Measurements from ENCODE around the gene DISC1. TPM values are rescaled to one million over a fixed set of nuclear protein-coding genes. Genes with fewer than 3 reads are reported as not detected.
A peak's percentile ranks its signal among the peaks of the same experiment; 100 is the strongest.

The DISC1 gene
- total RNA-seq, 2 experiments from 2014 or later: 1.9 to 3.8 TPM

GRCh38 chr1:231594123-231594522 lies 32.5 kb upstream of the DISC1 start:
- no peak for DNase-seq
- ChIA-PET POLR2A (no interaction called here), CTCF (interaction anchor here (1.0 kb wide), 1 partner anchor 277 kb away, joined by 3 read pairs; no protein-coding TSS in a partner anchor)
- H3K4me3 Mint-ChIP-seq: no peak overlapping the region
- H3K4me1 Mint-ChIP-seq: no peaks in the 10 kb centered on the region
- ATAC-seq: no peak
- H3K36me3 Mint-ChIP-seq (ENCODE audit: low read depth): no peaks in the 10 kb centered on the region
- no peaks in the 10 kb centered on the region for H3K27me3 Mint-ChIP-seq
- H3K27ac Mint-ChIP-seq: no peak overlapping the region
- H3K9me3 Mint-ChIP-seq (ENCODE audit: low read depth): no peaks in the 10 kb centered on the region
- intact Hi-C loops (cut with DNase I, micrococcal nuclease): no loop called here

DNA sequence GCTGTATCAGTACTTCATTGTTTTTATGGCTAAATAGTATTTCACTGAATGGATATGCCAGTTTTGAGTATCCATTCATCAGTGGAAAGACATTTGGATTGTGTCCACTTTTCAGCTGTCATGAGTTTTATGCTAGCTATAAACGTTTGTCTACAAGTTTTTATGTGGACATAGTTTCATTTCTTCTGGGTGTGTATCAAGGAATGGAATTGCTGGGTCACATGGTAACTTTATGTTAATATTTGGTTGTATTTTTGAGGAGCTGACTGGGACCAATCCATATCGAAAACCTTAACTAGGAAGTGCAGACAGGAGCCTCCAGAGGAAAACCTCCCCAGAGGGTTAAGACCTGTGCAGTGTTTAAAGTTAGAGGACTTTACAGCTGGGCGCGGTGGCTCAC lies 31.8 kb upstream of the DISC1 start:
- DNase-seq: no peak
- Mint-ChIP-seq H3K9me3 (ENCODE audit: low read depth) (no peaks in the 10 kb centered on the region), H3K27ac (no peak overlapping the region), H3K4me1 (no peaks in the 10 kb centered on the region), H3K36me3 (ENCODE audit: low read depth) (no peaks in the 10 kb centered on the region), H3K27me3 (no peaks in the 10 kb centered on the region), H3K4me3 (no peak overlapping the region)
- intact Hi-C loops (cut with DNase I, micrococcal nuclease): no loop called here
- ChIA-PET CTCF (interaction anchor here (0.5 to 1.0 kb wide), 2 partner anchors 131 to 278 kb away, joined by 3 read pairs; no protein-coding TSS in a partner anchor), POLR2A (no interaction called here)
- ATAC-seq: no peak

- ChIA-PET POLR2A (no interaction called here), CTCF (no interaction called here)
- DNase-seq (no peak), ATAC-seq (no peak)
- Mint-ChIP-seq H3K4me1 (no peaks in the 10 kb centered on the region), H3K27me3 (no peaks in the 10 kb centered on the region), H3K9me3 (ENCODE audit: low read depth) (no peaks in the 10 kb centered on the region), H3K4me3 (no peak overlapping the region), H3K36me3 (ENCODE audit: low read depth) (no peaks in the 10 kb centered on the region), H3K27ac (no peak overlapping the region)
- intact Hi-C loops (cut with DNase I, micrococcal nuclease): no loop called here
Measured at GRCh38 chr1:231596337-231596791, 30.2 kb upstream of the DISC1 start.

GRCh38 chr1:231597971-231598370 lies 28.6 kb upstream of the DISC1 start:
- H3K27ac Mint-ChIP-seq: no peak overlapping the region
- H3K4me3 Mint-ChIP-seq: no peak overlapping the region
- ChIA-PET POLR2A (no interaction called here), CTCF (interaction anchor here (0.9 to 1.7 kb wide), 2 partner anchors 15 to 30 kb away, joined by 3 read pairs; no protein-coding TSS in a partner anchor)
- no peak for ATAC-seq
- no peak for DNase-seq
- no peaks in the 10 kb centered on the region for H3K4me1 Mint-ChIP-seq
- H3K27me3 Mint-ChIP-seq: no peaks in the 10 kb centered on the region
- no peaks in the 10 kb centered on the region for H3K36me3 Mint-ChIP-seq (ENCODE audit: low read depth)
- intact Hi-C loops (cut with DNase I, micrococcal nuclease): no loop called here
- H3K9me3 Mint-ChIP-seq (ENCODE audit: low read depth): no peaks in the 10 kb centered on the region

GRCh38 chr1:231600458-231600976 lies 26.1 kb upstream of the DISC1 start:
- ATAC-seq: no peak
- DNase-seq: no peak

DNA sequence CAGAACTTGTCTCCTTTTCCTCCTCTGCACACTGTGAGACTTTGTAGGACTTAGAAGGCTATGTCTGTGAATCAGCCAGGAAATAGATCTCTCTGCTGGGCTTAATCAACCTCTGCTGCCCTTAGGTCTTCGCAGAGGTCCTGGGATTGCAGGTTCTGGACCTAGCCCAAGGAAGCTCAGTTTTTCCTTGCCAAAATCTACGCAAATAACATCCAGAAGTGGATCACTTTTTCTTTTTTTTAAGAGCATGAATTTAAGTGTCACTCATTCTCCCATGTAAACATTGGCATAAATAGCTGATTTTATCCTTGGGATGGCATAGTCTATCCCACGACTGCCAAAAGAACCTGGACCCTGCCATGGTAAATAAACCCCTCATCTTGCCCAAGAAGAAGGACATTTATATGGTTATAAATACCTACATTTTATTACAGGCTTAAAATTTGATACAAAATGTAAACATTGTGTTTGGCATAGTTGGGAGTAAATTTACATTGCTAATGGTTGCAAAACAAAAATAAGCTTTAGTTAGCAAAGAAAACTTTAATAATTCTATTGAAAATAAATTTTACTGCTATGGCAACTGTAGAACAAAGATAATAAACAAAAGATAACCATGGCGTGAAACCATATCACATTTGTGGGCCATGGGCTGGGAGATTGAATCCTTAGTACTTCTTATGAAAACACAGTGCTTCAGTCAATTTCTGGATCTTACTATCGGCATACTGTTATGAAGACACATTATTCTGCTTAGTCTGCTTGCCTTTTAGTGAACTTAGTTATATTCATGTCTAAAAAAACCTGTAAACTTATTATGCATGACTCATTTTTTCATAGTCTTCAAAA lies 24.5 kb upstream of the DISC1 start:
- intact Hi-C loops (cut with DNase I, micrococcal nuclease): loop anchor here (5.0 kb wide), 1 partner anchor 180 kb away; the partner anchor contains the start of gene EGLN1 (in 2 of the 2)
- Mint-ChIP-seq H3K36me3 (ENCODE audit: low read depth) (no peaks in the 10 kb centered on the region), H3K4me1 (peaks cover 5% of the 10 kb centered on the region), H3K4me3 (no peak overlapping the region), H3K9me3 (ENCODE audit: low read depth) (no peaks in the 10 kb centered on the region), H3K27me3 (no peaks in the 10 kb centered on the region), H3K27ac (no peak overlapping the region)
- ATAC-seq: no peak
- POLR2A ChIA-PET: interaction anchor here (0.6 kb wide), 1 partner anchor 8 kb away, joined by 5 read pairs; no protein-coding TSS in a partner anchor
- CTCF ChIA-PET: interaction anchor here (0.7 to 3.5 kb wide), 10 partner anchors 44 to 286 kb away, joined by 3 to 14 read pairs (median 4); partner anchors contain the start of genes EXOC8 and SPRTN
- no peak for DNase-seq

More at GRCh38 chr1:231600458-231600976, 26.1 kb upstream of the DISC1 start:
- intact Hi-C loops (cut with DNase I, micrococcal nuclease): loop anchor here (5.0 kb wide), 1 partner anchor 178 kb away; the partner anchor contains the start of gene EGLN1 (in 2 of the 2)
- no peaks in the 10 kb centered on the region for H3K36me3 Mint-ChIP-seq (ENCODE audit: low read depth)
- POLR2A ChIA-PET: no interaction called here
- CTCF ChIA-PET: interaction anchor here (0.7 to 3.5 kb wide), 8 partner anchors 13 to 296 kb away, joined by 3 to 14 read pairs (median 3); no protein-coding TSS in a partner anchor
- H3K27ac Mint-ChIP-seq: no peak overlapping the region
- peaks cover 5% of the 10 kb centered on the region for H3K4me1 Mint-ChIP-seq
- no peaks in the 10 kb centered on the region for H3K9me3 Mint-ChIP-seq (ENCODE audit: low read depth)
- H3K27me3 Mint-ChIP-seq: no peaks in the 10 kb centered on the region
- no peak overlapping the region for H3K4me3 Mint-ChIP-seq

DNA sequence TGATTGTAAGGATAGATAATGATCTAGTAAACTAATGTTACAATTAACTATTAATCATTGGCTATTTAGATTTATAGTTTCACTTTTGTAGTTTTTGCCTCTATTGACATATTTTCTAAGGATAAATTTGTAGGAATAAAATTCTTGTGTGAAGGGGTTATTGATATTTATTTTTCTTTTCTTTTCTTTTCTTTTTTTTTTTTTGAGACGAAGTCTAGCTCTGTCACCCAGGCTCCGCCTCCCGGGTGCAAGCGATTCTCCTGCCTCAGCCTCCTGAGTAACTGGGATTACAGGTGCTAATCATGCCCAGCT lies 24.0 kb upstream of the DISC1 start:
- Mint-ChIP-seq H3K4me1 (peaks cover 5% of the 10 kb centered on the region), H3K4me3 (no peak overlapping the region), H3K27ac (no peak overlapping the region), H3K27me3 (no peaks in the 10 kb centered on the region), H3K9me3 (ENCODE audit: low read depth) (no peaks in the 10 kb centered on the region), H3K36me3 (ENCODE audit: low read depth) (no peaks in the 10 kb centered on the region)
- ATAC-seq: no peak
- POLR2A ChIA-PET: no interaction called here
- no peak for DNase-seq
- intact Hi-C loops (cut with DNase I, micrococcal nuclease): loop anchor here (5.0 kb wide), 1 partner anchor 180 kb away; the partner anchor contains the start of gene EGLN1 (in 2 of the 2)
- CTCF ChIA-PET: interaction anchor here (0.6 to 3.5 kb wide), 10 partner anchors 47 to 316 kb away, joined by 3 to 14 read pairs (median 4); no protein-coding TSS in a partner anchor

DNA sequence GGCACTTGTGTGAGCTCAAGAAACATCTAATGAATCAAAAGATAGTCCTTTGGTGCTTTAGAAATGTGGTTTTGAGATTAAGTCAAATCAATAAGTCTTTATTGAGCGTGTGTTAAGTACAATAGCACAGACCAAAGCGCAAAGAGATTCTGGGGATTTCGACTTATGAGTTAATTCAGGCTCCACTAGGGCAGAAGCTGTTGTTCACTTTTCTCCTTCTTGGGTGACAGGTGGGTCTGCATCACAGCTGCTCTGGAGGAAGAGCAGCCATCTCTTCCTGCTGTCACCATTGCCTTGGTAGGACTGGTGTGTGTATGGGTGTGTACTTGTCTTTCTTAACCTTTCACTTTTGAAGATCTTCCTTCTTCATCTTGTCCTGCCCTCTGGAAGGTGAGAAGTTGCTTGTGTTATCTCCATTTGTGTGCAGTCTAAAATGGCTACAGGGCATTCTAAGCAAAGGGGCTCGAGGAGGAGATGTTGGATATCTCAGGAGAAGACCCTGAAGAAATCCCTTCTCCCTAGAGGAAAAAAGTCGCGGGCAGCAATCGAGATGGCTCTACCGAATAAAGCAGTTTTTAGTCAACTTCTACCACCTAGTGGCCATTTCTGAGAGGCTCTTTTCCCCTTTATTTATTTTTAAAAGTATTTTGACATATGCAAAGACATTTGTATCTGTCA lies 22.9 kb upstream of the DISC1 start:
- H3K36me3 Mint-ChIP-seq (ENCODE audit: low read depth): no peaks in the 10 kb centered on the region
- H3K4me3 Mint-ChIP-seq: peak overlapping the region; percentile 73
- no peaks in the 10 kb centered on the region for H3K27me3 Mint-ChIP-seq
- ChIA-PET POLR2A (no interaction called here), CTCF (interaction anchor here (0.6 to 3.5 kb wide), 17 partner anchors 8 to 292 kb away, joined by 3 to 14 read pairs (median 3); no protein-coding TSS in a partner anchor)
- H3K9me3 Mint-ChIP-seq (ENCODE audit: low read depth): no peaks in the 10 kb centered on the region
- peak overlapping the region; percentile 80 for H3K27ac Mint-ChIP-seq
- ATAC-seq (peak; percentile 85), DNase-seq (peak; percentile 50)
- intact Hi-C loops (cut with DNase I, micrococcal nuclease): loop anchor here (1.0 to 5.0 kb wide), 6 partner anchors 75 to 363 kb away; partner anchors contain the start of genes EGLN1 (in 2 of the 2), GNPAT (in 1 of the 2) and TSNAX (in 1 of the 2)
- peaks cover 5% of the 10 kb centered on the region for H3K4me1 Mint-ChIP-seq

DNA sequence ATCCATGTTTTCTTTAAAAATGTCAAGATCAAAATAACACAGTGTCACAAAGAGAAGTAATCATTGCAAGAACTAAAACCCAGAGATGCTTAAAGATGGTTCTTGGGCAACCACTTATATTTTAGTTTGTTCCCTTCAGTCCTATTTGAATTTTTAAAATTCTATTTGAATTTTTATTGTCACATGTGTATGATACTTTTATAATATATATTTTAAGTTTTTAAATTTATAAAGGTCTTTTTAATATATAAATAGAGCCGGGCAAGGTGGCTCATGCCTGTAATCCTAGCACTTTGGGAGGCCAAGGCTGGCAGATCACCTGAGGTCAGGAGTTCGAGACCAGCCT lies 22.3 kb upstream of the DISC1 start:
- POLR2A ChIA-PET: no interaction called here
- Mint-ChIP-seq H3K27me3 (no peaks in the 10 kb centered on the region), H3K4me1 (peaks cover 5% of the 10 kb centered on the region), H3K27ac (peak overlapping the region; percentile 80), H3K9me3 (ENCODE audit: low read depth) (no peaks in the 10 kb centered on the region), H3K4me3 (no peak overlapping the region), H3K36me3 (ENCODE audit: low read depth) (no peaks in the 10 kb centered on the region)
- CTCF ChIA-PET: interaction anchor here (0.6 to 1.3 kb wide), 4 partner anchors 8 to 292 kb away, joined by 3 to 5 read pairs (median 4); no protein-coding TSS in a partner anchor
- intact Hi-C loops (cut with DNase I, micrococcal nuclease): loop anchor here (1.0 to 5.0 kb wide), 6 partner anchors 76 to 363 kb away; partner anchors contain the start of genes EGLN1 (in 2 of the 2), GNPAT (in 1 of the 2) and TSNAX (in 1 of the 2)
- ATAC-seq (no peak), DNase-seq (no peak)

DNA sequence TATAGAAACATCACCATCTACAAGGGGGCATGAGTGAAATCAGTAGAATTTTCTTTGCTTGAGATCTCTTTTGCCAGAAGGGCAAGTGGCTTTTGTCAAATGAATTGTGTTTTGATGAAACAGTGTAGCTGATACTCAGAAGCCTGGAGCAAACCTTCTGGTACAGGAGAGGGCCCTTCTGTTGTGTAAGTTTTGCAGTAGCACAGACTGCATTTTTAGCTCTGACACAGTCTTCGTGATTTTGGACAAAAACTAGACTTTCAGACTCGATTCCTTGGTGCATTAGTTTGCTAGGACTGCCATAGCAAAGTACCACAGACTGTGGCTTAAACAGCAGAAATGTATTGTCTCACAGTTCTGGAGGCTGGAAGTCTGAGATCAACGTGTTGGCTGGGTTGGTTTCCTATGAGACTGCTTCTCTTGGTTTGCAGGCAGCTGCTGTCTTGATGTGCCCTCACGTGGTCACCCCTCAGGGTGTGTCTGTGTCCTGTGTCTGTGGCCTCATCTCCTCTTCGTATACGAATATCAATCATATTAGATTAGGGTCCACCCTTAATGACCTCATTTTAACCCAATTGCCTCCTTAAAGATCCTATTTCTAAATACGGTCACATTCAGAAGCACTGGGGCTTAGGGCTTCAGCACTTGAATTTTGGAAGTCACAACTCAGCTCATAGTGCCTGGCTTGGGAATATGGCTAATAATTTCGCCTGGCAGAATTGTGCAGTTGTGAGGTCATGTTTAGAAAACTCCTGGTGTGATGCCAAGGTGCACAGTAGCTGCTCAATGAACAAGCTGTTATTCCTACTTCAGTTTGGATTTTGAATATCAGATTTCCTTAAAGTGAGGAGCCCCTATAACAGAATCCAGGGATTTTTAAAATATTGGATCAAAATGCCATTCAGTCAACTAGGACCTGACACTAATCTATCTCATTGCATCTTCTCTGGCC lies 21.2 kb upstream of the DISC1 start:
- Mint-ChIP-seq H3K36me3 (ENCODE audit: low read depth) (no peaks in the 10 kb centered on the region), H3K9me3 (ENCODE audit: low read depth) (no peaks in the 10 kb centered on the region), H3K4me1 (peaks cover 5% of the 10 kb centered on the region), H3K27ac (no peak overlapping the region), H3K27me3 (no peaks in the 10 kb centered on the region), H3K4me3 (no peak overlapping the region)
- ATAC-seq (no peak), DNase-seq (no peak)
- ChIA-PET POLR2A (no interaction called here), CTCF (interaction anchor here (1.0 to 2.2 kb wide), 9 partner anchors 11 to 290 kb away, joined by 3 to 11 read pairs (median 5); no protein-coding TSS in a partner anchor)
- intact Hi-C loops (cut with DNase I, micrococcal nuclease): loop anchor here in 1 of 2 experiments (2.0 kb wide), 1 partner anchor 365 kb away; the partner anchor contains the start of gene GNPAT

Data from activated CD4-positive, alpha-beta T cell treated with anti-CD3 and anti-CD28 coated beads for 36 hours (primary cell).